ENCODE measurements around the gene ITGA11. TPM values are rescaled to one million over a fixed set of nuclear protein-coding genes. Genes with fewer than 3 reads are reported as not detected.

ITGA11 gene
- total and polyA plus RNA-seq, 2 of the 4 experiments (the other 2 are of a cell fraction): 4.1 to 6.6 TPM

GRCh38 chr15:68271854-68272471, 160.0 kb downstream of the ITGA11 start:
- Histone ChIP-seq H3K14ac (replicated peaks; ENCODE audit: low read depth, low read length) (peak overlapping the region; percentile 40), H3K4me1 (ENCODE audit: control insufficient read depth, insufficient read depth, low read length) (peaks cover 39% of the 10 kb centered on the region), H3K4me2 (ENCODE audit: low read depth, low read length) (peak overlapping the region; percentile 6), H2AK9ac (replicated peaks; ENCODE audit: low read depth, low read length, poor library complexity) (peak overlapping the region; percentile 42), H3K23ac (ENCODE audit: low read depth, low read length) (peak overlapping the region; percentile 43), H3K56ac (ENCODE audit: extremely low read depth, insufficient read depth, low read length) (peak overlapping the region; percentile 51), H3K9me1 (ENCODE audit: insufficient read depth, low read length) (peaks cover 21% of the 10 kb centered on the region), H2BK20ac (ENCODE audit: low read depth, low read length) (peak overlapping the region; percentile 81), H2BK120ac (ENCODE audit: low read depth, low read length) (peak overlapping the region; percentile 83), H4K5ac (ENCODE audit: low read depth, low read length) (peak overlapping the region; percentile 15), H3K18ac (ENCODE audit: low read depth, low read length) (peak overlapping the region; percentile 15; the same call in 1 of the 2 replicates), H3K9me3 (ENCODE audit: control insufficient read depth, insufficient read depth, low read length) (no peaks in the 10 kb centered on the region), H2BK5ac (ENCODE audit: low read depth, low read length, poor library complexity, severe bottlenecking) (peak overlapping the region; percentile 91), H2AK5ac (ENCODE audit: low read depth, low read length) (peak overlapping the region; percentile 79), H4K8ac (ENCODE audit: low read depth in 2 of 2, low read length in 2 of 2) (peak overlapping the region; percentile 31 to 84), H3K36me3 (ENCODE audit: control insufficient read depth, insufficient read depth, low read length) (no peaks in the 10 kb centered on the region), H3K27ac (ENCODE audit: insufficient read depth, low read length) (peak overlapping the region; percentile 63), H2AFZ (replicated peaks; ENCODE audit: low read length, poor library complexity) (peak overlapping the region; percentile 79), H3K9ac (ENCODE audit: low read depth, low read length) (peak overlapping the region; percentile 1; the same call in 1 of the 2 replicates), H3K4me3 (ENCODE audit: insufficient read depth, low read depth, low read length) (no peak overlapping the region), H3K79me1 (ENCODE audit: low read depth in 1 of 2, low read length in 2 of 2) (peaks cover 16 to 37% of the 10 kb centered on the region in 2 experiments), H2BK15ac (ENCODE audit: low read depth, low read length) (peak overlapping the region; percentile 75; the same call in 2 of the 3 replicates), H3K27me3 (ENCODE audit: control insufficient read depth, insufficient read depth, low read length) (no peaks in the 10 kb centered on the region), H4K20me1 (ENCODE audit: insufficient read depth, low read length) (no peaks in the 10 kb centered on the region; the same call in 1 of the 2 replicates), H3K4ac (ENCODE audit: low read depth, low read length) (peak overlapping the region; percentile 81), H4K91ac (ENCODE audit: insufficient read depth, low read depth, low read length) (peak overlapping the region; percentile 85)
- peak; percentile 61 for TF ChIP-seq FOS (IDR thresholded peaks at IDR 0.05; ENCODE audit: low read depth, low read length)
- TF ChIP-seq CHD1 (IDR thresholded peaks at IDR 0.05; ENCODE audit: low read depth, low read length): no peak
- TF ChIP-seq RCOR1 (IDR thresholded peaks at IDR 0.05; ENCODE audit: insufficient replicate concordance, low read length): no peak
- peak; percentile 28; the same call in 1 of the 2 replicates for TF ChIP-seq BHLHE40 (IDR thresholded peaks at IDR 0.05; ENCODE audit: low read depth, low read length)
- no peak for TF ChIP-seq MXI1 (IDR thresholded peaks at IDR 0.05; ENCODE audit: borderline replicate concordance, low read depth, low read length)
- TF ChIP-seq RAD21 (IDR thresholded peaks at IDR 0.05; ENCODE audit: low read length): no peak
- no peak for TF ChIP-seq CTCF (conservative IDR thresholded peaks at IDR 0.05; ENCODE audit: low read depth, low read length)
- TF ChIP-seq POLR2A (IDR thresholded peaks at IDR 0.05; ENCODE audit: low read depth, low read length): no peak
- TF ChIP-seq ELK1 (IDR thresholded peaks at IDR 0.05; ENCODE audit: borderline replicate concordance, low read depth, low read length): no peak
- TF ChIP-seq SMC3 (IDR thresholded peaks at IDR 0.05; ENCODE audit: low read depth, low read length): no peak
- peak; percentile 33; the same call in 1 of the 2 replicates for TF ChIP-seq MAZ (IDR thresholded peaks at IDR 0.05; ENCODE audit: borderline replicate concordance, low read depth, low read length)
- no peak for TF ChIP-seq CEBPB (IDR thresholded peaks at IDR 0.05; ENCODE audit: low read depth, low read length)
- intact Hi-C loops (cut with micrococcal nuclease) (no loop called here), in situ Hi-C loops (cut with MboI; ENCODE audit: low sequenced_read_pairs) (no loop called here), dilution Hi-C loops (cut with HindIII; ENCODE audit: low sequenced_read_pairs, unreplicated experiment) (no loop called here)
- POLR2A ChIA-PET (ENCODE audit: unreplicated experiment): no interaction called here
- BruUV-seq (replicated peaks): no TSS peak
- ATAC-seq (ENCODE audit: low read depth): peak; percentile 75
- peak; percentile 92 for DNase-seq
- 40% methylated on average over 1 of the region's 11 CpGs; no CpG with 5 or more reads in 1 of the 2 experiments for WGBS, 2 experiments (ENCODE audit: extremely low coverage in 2 of 2, insufficient read length in 1 of 2)
- CTCF ChIA-PET: interaction anchor here (0.9 kb wide), 1 partner anchor 19 kb away, joined by 3 read pairs; no protein-coding TSS in a partner anchor

Data from IMR-90 (cell line).